H1 (cell line): ENCODE data around the gene RADX. TPM values are rescaled to one million over a fixed set of nuclear protein-coding genes. Genes with fewer than 3 reads are reported as not detected.

ENCODE experiments used
- CEBPB ChIP-seq: IDR thresholded peaks from 2 replicates; pipeline ENCODE4 v1.6.1; 2012; ENCODE audit warnings: low read depth, low read length
- KDM1A ChIP-seq: fragments of 200-600, 300-600 bp; sonication (generic); IDR thresholded peaks from 2 replicates; pipeline ENCODE4 v1.7.1; 2016; ENCODE audit warnings: mild to moderate bottlenecking, low read length, borderline replicate concordance
- RNF2 ChIP-seq: fragments of 200-900, 300-1000 bp; sonication (generic); IDR thresholded peaks from 2 replicates; pipeline ENCODE4 v1.7.1; 2016; ENCODE audit warnings: borderline replicate concordance, low read depth, mild to moderate bottlenecking, antibody characterized with exemption, low read length; ENCODE audit not compliant: poor library complexity, severe bottlenecking; ENCODE audit errors: missing control alignments
- TAF7 ChIP-seq: optimal IDR thresholded peaks from 2 replicates; pipeline ENCODE3; 2011; ENCODE audit warnings: low read depth, mild to moderate bottlenecking, inconsistent platforms, low read length, moderate library complexity, borderline replicate concordance
- TEAD4 ChIP-seq: IDR thresholded peaks from 2 replicates; pipeline ENCODE4 v1.6.1; 2012; ENCODE audit warnings: low read depth, low read length, inconsistent platforms, mixed read lengths
- polyA plus RNA-seq, 7 experiments: library from polyadenylated mRNA; depleted of rRNA in 3 of 7; stranded (reverse) in 5 of 7; unstranded in 2 of 7; fragments of >200 nt in 5 of 7; fragments of 200-250 nt in 2 of 7; gene quantifications; 1 replicate in 5 of 7; 2 replicates in 1 of 7; 4 replicates in 1 of 7; pipeline versions ENCODE4 v1.2.1 to v1.2.3, GENCODE V29; 2011 to 2013; ENCODE audit warnings: missing spikeins in 2 of 7, mixed read lengths in 2 of 7
- total RNA-seq: library from RNA; stranded (reverse); fragmentation: NEBNext Ultra II Directional; extraction: Animal tissue kit (Norgen Biotek cat#: 25700); gene quantifications from 2 replicates; pipeline ENCODE4 v1.2.1, GENCODE V29; 2021
- TF ChIP-seq, protein P1 (sequence below): IDR thresholded peaks from 2 replicates; pipeline ENCODE4 v1.6.1; 2012; ENCODE audit warnings: inconsistent platforms

Gene RADX
- total and polyA plus RNA-seq, 2 of the 8 experiments (the other 6 are each of a cell fraction or from before 2014, with no cell fraction given), result 1.7 to 4.5 TPM

GRCh38 chrX:106606571-106606970 is 5.2 kb upstream of the RADX start (continued):
- no peak for TF ChIP-seq RNF2
- no peak for TF ChIP-seq CEBPB
- no peak for TF ChIP-seq TAF7
- TF ChIP-seq KDM1A, result no peak
- no peak for TF ChIP-seq TEAD4
- TF ChIP-seq, protein P1, sequence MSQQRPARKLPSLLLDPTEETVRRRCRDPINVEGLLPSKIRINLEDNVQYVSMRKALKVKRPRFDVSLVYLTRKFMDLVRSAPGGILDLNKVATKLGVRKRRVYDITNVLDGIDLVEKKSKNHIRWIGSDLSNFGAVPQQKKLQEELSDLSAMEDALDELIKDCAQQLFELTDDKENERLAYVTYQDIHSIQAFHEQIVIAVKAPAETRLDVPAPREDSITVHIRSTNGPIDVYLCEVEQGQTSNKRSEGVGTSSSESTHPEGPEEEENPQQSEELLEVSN, result no peak
